Neutrophil (primary cell): ENCODE measurements around the gene TBC1D19.

Experiments used
- H3K27ac ChIP-seq: fragments of 200-600 bp; sonication (generic); 2 replicates; pipeline ENCODE4 v1.5.1; 2016; ENCODE audit warnings: mild to moderate bottlenecking, moderate library complexity
- H3K27me3 ChIP-seq: fragments of 200-600 bp; sonication (generic); 2 replicates; pipeline ENCODE4 v1.6.0; 2016; ENCODE audit warnings: mild to moderate bottlenecking
- H3K36me3 ChIP-seq: fragments of 200-600 bp; sonication (generic); 2 replicates; pipeline ENCODE4 v1.5.1; 2017
- H3K4me1 ChIP-seq, 2 experiments: fragments of 200-600 bp in 1 of 2; sonication (generic) in 1 of 2; 1 replicate in 1 of 2; 2 replicates in 1 of 2; pipeline versions ENCODE4 v1.5.1 to v1.6.1; 2013 to 2016; ENCODE audit warnings: low read depth in 1 of 2, low read length in 1 of 2, mild to moderate bottlenecking in 1 of 2, moderate library complexity in 1 of 2; ENCODE audit not compliant: control insufficient read depth in 1 of 2, insufficient read depth in 1 of 2
- H3K4me3 ChIP-seq, 2 experiments: fragments of 200-600 bp in 1 of 2; sonication (generic) in 1 of 2; 1 replicate in 1 of 2; 2 replicates in 1 of 2; pipeline ENCODE4 v1.5.1; 2013 to 2016; ENCODE audit warnings: low read depth in 1 of 2, low read length in 1 of 2, mild to moderate bottlenecking in 1 of 2, moderate library complexity in 1 of 2
- H3K9me3 ChIP-seq: fragments of 200-600 bp; sonication (generic); 2 replicates; pipeline ENCODE4 v1.5.1; 2016
- TF ChIP-seq, protein P1 (sequence below): fragments of 200-600 bp; sonication (generic); IDR thresholded peaks from 2 replicates; pipeline ENCODE4 v1.5.1; 2016; ENCODE audit warnings: antibody characterized with exemption

TBC1D19 gene

DNA sequence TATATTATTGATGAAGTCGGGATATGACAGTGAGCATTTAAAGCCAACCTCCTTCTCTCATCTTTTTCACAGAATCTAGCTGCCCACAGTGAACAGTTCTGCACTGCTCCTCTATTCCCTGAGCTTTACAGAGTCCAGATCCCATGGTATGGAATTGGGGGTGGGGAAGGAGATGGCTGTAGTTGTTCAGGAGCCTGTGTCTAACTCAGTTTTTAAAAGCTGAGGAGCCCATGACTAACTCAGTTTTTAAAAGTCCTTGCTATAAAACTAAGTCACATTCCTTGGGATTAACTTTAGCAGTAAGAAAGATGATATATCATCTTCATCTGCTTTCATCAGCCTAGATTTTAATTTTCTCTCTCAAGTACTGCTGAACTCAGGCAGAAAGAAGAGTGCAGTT, 180.3 kb downstream of the TBC1D19 start:
- peaks cover 49 to 56% of the 10 kb centered on the region in 2 experiments for H3K4me1 ChIP-seq
- H3K27me3 ChIP-seq: no peaks in the 10 kb centered on the region
- H3K9me3 ChIP-seq: no peaks in the 10 kb centered on the region
- no peaks in the 10 kb centered on the region for H3K36me3 ChIP-seq
- H3K4me3 ChIP-seq: no peak overlapping the region
- peak overlapping the region; percentile 59 for H3K27ac ChIP-seq
- TF ChIP-seq, protein P1, sequence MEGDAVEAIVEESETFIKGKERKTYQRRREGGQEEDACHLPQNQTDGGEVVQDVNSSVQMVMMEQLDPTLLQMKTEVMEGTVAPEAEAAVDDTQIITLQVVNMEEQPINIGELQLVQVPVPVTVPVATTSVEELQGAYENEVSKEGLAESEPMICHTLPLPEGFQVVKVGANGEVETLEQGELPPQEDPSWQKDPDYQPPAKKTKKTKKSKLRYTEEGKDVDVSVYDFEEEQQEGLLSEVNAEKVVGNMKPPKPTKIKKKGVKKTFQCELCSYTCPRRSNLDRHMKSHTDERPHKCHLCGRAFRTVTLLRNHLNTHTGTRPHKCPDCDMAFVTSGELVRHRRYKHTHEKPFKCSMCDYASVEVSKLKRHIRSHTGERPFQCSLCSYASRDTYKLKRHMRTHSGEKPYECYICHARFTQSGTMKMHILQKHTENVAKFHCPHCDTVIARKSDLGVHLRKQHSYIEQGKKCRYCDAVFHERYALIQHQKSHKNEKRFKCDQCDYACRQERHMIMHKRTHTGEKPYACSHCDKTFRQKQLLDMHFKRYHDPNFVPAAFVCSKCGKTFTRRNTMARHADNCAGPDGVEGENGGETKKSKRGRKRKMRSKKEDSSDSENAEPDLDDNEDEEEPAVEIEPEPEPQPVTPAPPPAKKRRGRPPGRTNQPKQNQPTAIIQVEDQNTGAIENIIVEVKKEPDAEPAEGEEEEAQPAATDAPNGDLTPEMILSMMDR: no peak

DNA sequence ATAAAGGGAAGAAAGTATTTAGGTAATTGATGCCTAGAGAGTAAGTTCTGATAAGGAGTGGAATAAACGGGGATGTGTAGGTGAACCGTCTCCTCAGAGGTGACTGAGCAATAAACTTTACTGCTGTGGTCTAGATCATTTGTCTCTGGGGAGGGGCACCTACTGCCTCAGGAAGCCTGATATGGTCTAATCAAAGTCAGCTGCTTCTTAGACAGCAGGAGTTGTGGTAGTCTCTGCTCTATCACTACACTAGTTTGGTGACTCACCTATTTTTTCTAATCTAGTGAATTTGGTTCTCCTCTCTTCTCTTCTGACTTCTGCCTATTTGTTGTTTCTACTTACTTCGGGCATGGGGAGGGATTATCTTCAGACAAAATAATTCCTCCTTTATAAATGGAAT, 181.6 kb downstream of the TBC1D19 start:
- H3K27me3 ChIP-seq: no peaks in the 10 kb centered on the region
- H3K4me1 ChIP-seq: peaks cover 49 to 56% of the 10 kb centered on the region in 2 experiments
- no peaks in the 10 kb centered on the region for H3K9me3 ChIP-seq
- H3K4me3 ChIP-seq: no peak overlapping the region
- TF ChIP-seq, protein P1: no peak
- H3K36me3 ChIP-seq: no peaks in the 10 kb centered on the region
- peak overlapping the region; percentile 76 for H3K27ac ChIP-seq

DNA sequence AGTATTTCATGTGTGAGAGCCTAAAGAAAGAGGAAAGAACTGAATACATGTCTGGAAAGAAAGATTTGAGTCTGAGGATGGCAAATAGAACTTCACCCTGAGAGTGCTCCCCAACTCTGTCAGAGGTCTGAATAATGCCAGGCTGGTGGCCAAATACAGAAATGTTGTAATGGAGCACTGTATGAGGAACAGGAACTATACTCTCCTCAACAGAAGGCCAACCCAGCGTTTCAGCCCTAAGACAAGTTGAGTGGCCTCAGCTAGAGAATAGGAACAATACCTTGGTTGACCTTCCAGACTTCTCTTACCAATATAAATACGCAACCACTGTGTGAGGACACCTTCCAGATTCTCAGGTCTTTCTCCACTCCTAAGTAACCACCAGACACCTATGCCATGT, 182.3 kb downstream of the TBC1D19 start:
- TF ChIP-seq, protein P1: no peak
- H3K36me3 ChIP-seq: no peaks in the 10 kb centered on the region
- peaks cover 49 to 56% of the 10 kb centered on the region in 2 experiments for H3K4me1 ChIP-seq
- peak overlapping the region; percentile 76 for H3K27ac ChIP-seq
- no peaks in the 10 kb centered on the region for H3K27me3 ChIP-seq
- H3K9me3 ChIP-seq: no peaks in the 10 kb centered on the region
- no peak overlapping the region for H3K4me3 ChIP-seq

DNA sequence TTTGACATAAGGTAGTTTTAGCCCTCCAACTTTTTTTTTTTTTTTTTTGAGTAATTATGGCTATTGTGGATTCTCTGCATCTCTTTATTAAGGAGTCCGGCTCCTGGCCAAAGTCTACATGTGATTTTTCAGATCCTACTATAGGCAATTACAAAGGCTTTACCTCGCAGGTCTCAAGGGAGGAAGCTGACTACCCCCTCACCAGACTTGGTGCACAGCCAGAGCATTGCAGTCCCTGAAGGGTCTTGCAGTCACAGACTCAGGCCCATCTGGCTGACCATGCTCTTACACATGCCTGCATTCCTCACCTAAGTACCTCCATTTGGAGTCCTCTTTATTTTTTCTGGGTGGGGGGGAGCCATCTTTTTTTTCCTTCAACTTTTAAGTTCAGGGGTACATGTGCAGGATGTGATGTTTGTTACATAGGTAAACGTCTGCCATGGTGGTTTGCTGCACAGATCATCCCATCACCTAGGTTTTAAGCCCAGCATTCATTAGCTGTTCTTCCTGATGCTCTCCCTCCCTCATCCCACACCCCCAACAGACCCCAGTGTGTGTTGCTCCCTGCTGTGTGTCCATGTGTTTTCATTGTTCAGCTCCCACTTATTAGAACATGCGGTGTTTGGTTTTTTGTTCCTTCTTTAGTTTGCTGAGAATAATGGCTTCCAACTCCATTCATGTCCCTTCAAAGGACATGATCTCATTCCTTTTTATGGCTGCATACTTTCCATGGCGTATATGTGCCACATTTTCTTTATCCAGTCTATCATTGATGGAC, 188.4 kb downstream of the TBC1D19 start:
- H3K4me1 ChIP-seq: peaks cover 5% of the 10 kb centered on the region in 2 experiments
- no peaks in the 10 kb centered on the region for H3K27me3 ChIP-seq
- TF ChIP-seq, protein P1: no peak
- H3K4me3 ChIP-seq: no peak overlapping the region
- no peaks in the 10 kb centered on the region for H3K9me3 ChIP-seq
- H3K36me3 ChIP-seq: no peaks in the 10 kb centered on the region
- no peak overlapping the region for H3K27ac ChIP-seq

DNA sequence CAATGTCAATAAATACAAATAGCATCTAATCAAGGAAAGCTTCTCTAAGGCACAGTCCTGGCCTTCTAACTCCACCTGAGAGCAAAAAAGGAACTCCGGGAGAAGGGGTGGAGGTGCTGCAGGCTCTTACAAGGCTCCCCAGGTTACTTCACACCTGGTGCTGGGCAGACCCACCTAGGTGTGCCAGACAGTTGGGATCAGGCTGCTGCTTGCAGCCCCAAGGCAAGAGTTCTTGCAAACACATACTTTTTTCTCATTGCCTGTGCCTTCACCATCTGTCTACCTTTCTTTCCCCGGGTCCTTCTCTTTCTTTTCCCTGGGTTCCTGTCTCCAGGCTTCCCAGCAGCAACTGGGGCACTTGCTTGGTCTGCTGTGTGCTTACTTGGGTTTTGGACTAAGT, 195.3 kb downstream of the TBC1D19 start:
- TF ChIP-seq, protein P1: no peak
- Histone ChIP-seq H3K27me3 (no peaks in the 10 kb centered on the region), H3K9me3 (no peaks in the 10 kb centered on the region), H3K27ac (no peak overlapping the region), H3K4me1 (peaks cover 6 to 10% of the 10 kb centered on the region in 2 experiments), H3K36me3 (no peaks in the 10 kb centered on the region), H3K4me3 (no peak overlapping the region)
